SU-DHL-6 (cell line): ENCODE results near the gene TAT.

ENCODE experiments used
- EZH2phosphoT487 ChIP-seq: fragments of 200-600 bp; sonication (generic), shearing (Covaris generic); conservative IDR thresholded peaks from 2 replicates; pipeline ENCODE4 v1.6.1; 2018; ENCODE audit warnings: mild to moderate bottlenecking, antibody characterized with exemption, low read length, moderate library complexity, mixed read lengths
- TF ChIP-seq, protein P1 (sequence below): fragments of 200-600 bp; sonication (generic); IDR thresholded peaks from one replicate; pipeline ENCODE4 v1.5.1; 2017; ENCODE audit warnings: antibody characterized with exemption, mild to moderate bottlenecking, low read length, moderate library complexity; ENCODE audit not compliant: insufficient read depth, poor library complexity, severe bottlenecking

DNA sequence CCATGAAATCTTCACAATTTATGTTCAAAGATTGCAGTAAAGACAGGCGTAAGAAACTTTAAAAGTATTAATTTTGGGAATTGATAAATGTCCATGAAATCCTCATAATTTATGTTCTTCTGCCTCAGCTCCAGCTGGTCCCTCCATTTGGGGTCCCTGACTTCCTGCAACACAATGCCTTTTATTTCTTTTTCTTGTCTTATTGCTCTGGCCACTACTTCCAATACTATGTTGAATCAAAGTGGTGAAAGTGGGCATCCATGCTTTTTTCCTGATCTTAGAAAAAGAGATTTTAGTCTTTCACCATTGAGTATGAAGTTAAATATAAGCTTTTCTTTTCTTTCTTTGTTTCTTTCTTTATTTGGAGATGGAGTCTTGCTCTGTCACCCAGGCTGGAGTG is 14.3 kb downstream of the TAT start:
- TF ChIP-seq, protein P1, sequence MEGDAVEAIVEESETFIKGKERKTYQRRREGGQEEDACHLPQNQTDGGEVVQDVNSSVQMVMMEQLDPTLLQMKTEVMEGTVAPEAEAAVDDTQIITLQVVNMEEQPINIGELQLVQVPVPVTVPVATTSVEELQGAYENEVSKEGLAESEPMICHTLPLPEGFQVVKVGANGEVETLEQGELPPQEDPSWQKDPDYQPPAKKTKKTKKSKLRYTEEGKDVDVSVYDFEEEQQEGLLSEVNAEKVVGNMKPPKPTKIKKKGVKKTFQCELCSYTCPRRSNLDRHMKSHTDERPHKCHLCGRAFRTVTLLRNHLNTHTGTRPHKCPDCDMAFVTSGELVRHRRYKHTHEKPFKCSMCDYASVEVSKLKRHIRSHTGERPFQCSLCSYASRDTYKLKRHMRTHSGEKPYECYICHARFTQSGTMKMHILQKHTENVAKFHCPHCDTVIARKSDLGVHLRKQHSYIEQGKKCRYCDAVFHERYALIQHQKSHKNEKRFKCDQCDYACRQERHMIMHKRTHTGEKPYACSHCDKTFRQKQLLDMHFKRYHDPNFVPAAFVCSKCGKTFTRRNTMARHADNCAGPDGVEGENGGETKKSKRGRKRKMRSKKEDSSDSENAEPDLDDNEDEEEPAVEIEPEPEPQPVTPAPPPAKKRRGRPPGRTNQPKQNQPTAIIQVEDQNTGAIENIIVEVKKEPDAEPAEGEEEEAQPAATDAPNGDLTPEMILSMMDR, result no peak
- no peak for TF ChIP-seq EZH2phosphoT487
